ENCODE data around the gene TAMM41.
"Not testable (repeated sequence)": the region's sequence is repeated elsewhere in the genome, so short reads cannot be mapped to it uniquely, and the experiment has no call there.

The TAMM41 gene

DNA sequence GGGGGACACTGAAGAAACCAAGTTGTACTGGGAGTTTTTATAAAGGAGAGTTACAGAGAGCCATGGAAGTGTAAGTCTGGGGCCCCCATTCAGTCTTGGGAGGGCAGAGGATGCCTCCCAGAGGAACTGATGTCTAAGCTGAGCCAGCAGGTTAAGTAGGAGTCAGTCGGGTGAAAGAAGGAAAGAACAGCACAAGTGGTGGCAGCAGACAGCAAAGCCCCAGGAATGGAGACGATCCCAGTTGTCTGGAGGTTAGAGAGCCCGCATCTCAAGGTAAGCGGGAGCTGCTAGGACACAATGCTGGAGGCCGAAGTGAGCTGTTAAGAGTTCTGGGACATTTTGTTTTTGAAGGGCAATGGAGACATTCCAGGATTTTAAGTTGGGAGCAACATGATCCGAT is 88.8 kb downstream of the TAMM41 start:
- no peak overlapping the region for H3K27ac ChIP-seq (ENCODE audit: low read length)
- H3K4me1 ChIP-seq (ENCODE audit: control insufficient read depth, low read depth, low read length): no peaks in the 10 kb centered on the region
- H3K9me3 ChIP-seq (ENCODE audit: control insufficient read depth, low read depth, low read length): no peaks in the 10 kb centered on the region
- no peaks in the 10 kb centered on the region for H3K36me3 ChIP-seq (ENCODE audit: control insufficient read depth, low read depth, low read length)
- no peak overlapping the region for H3K9ac ChIP-seq (ENCODE audit: low read length)
- H3K4me3 ChIP-seq (ENCODE audit: low read length): no peak overlapping the region
- no peaks in the 10 kb centered on the region for H3K27me3 ChIP-seq (ENCODE audit: control insufficient read depth, insufficient read depth, low read length)

DNA sequence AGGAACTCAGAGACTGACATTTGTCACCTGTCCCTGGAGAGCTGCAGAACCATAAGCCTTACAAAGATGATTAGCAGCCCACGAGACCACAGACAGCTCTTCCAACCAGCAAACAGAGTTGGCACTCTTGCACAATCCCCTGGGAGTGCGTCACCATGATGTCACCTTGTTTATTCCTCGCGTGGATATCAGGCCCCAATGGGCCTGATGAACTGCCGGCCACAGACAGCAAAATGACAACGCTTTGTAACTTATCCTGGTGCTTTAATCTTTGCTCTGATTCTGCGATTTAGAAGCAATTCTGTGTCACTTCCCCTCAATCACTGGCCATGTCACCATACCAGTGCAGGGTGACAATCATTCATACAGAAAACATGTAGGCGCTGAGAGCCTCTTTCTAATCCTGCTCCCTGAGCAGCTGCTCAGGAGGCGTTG is 89.2 kb downstream of the TAMM41 start:
- Histone ChIP-seq H3K27me3 (ENCODE audit: control insufficient read depth, insufficient read depth, low read length) (no peaks in the 10 kb centered on the region), H3K36me3 (ENCODE audit: control insufficient read depth, low read depth, low read length) (no peaks in the 10 kb centered on the region), H3K9ac (ENCODE audit: low read length) (no peak overlapping the region), H3K4me3 (ENCODE audit: low read length) (no peak overlapping the region), H3K4me1 (ENCODE audit: control insufficient read depth, low read depth, low read length) (no peaks in the 10 kb centered on the region), H3K9me3 (ENCODE audit: control insufficient read depth, low read depth, low read length) (no peaks in the 10 kb centered on the region), H3K27ac (ENCODE audit: low read length) (no peak overlapping the region)

DNA sequence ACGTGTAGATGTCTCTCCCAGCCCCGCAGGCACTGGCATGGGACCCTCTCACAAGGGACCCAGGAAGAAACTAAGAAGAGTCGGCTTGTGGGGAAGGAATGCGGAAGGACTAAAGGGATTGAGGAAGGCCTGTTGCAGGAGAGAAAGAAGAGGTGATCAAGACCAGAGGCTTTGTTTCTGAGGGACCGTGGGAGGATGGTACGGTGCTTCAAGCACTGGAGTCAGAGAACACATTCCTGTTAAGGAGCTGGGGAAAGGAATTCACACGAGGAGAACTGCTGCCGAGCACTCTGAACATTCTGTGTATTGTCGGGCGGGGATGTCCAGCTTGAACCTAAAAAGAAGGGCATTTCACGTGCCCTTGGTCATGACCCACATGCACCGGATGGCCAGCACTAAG is 91.4 kb downstream of the TAMM41 start:
- Histone ChIP-seq H3K27me3 (ENCODE audit: control insufficient read depth, insufficient read depth, low read length) (no peaks in the 10 kb centered on the region), H3K4me3 (ENCODE audit: low read length) (no peak overlapping the region), H3K27ac (ENCODE audit: low read length) (no peak overlapping the region), H3K4me1 (ENCODE audit: control insufficient read depth, low read depth, low read length) (no peaks in the 10 kb centered on the region), H3K9ac (ENCODE audit: low read length) (no peak overlapping the region), H3K36me3 (ENCODE audit: control insufficient read depth, low read depth, low read length) (no peaks in the 10 kb centered on the region), H3K9me3 (ENCODE audit: control insufficient read depth, low read depth, low read length) (no peaks in the 10 kb centered on the region)

DNA sequence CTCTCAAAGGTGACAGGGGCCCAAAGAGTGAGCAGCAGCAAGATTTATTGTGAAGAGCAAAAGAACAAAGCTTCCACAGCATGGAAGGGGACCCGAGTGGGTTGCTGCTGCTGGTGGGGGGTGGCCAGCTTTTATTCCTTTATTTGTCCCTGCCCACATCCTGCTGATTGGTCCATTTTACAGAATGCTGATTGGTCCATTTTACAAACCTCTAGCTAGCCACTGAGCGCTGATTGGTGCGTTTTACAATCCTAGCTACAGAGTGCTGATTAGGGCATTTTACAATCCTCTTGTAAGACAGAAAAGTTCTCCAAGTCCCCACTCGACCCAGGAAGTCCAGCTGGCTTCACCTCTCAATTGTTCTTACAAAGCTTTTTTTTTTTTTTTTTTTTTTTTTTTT is 94.4 kb downstream of the TAMM41 start:
- H3K4me3 ChIP-seq (ENCODE audit: low read length); H3K9me3 ChIP-seq (ENCODE audit: control insufficient read depth, low read depth, low read length); H3K36me3 ChIP-seq (ENCODE audit: control insufficient read depth, low read depth, low read length); H3K9ac ChIP-seq (ENCODE audit: low read length); H3K27ac ChIP-seq (ENCODE audit: low read length); H3K27me3 ChIP-seq (ENCODE audit: control insufficient read depth, insufficient read depth, low read length); H3K4me1 ChIP-seq (ENCODE audit: control insufficient read depth, low read depth, low read length): not testable (repeated sequence)

DNA sequence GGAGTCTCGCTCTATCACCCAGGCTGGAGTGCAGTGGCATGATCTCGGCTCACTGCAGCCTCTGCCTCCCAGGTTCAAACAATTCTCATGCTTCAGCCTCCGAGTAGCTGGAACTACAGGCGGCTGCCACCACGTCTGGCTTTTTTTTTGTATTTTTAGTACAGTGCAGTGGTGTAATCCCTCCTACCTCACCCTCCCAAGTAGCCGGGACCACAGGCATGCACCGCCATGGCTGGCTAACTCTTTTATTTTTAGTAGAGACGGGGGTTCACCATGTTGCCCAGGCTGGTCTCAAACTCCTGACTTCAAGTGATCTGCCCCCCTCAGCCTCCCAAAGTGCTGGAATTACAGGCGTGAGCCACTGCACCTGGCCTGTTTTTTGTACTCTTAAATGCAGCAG is 98.4 kb downstream of the TAMM41 start:
- not testable (repeated sequence) for H3K36me3 ChIP-seq (ENCODE audit: control insufficient read depth, low read depth, low read length); H3K27ac ChIP-seq (ENCODE audit: low read length); H3K4me3 ChIP-seq (ENCODE audit: low read length); H3K9ac ChIP-seq (ENCODE audit: low read length); H3K9me3 ChIP-seq (ENCODE audit: control insufficient read depth, low read depth, low read length); H3K4me1 ChIP-seq (ENCODE audit: control insufficient read depth, low read depth, low read length); H3K27me3 ChIP-seq (ENCODE audit: control insufficient read depth, insufficient read depth, low read length)
